Measurements from ENCODE around the gene ARHGEF40.

The ARHGEF40 gene

DNA sequence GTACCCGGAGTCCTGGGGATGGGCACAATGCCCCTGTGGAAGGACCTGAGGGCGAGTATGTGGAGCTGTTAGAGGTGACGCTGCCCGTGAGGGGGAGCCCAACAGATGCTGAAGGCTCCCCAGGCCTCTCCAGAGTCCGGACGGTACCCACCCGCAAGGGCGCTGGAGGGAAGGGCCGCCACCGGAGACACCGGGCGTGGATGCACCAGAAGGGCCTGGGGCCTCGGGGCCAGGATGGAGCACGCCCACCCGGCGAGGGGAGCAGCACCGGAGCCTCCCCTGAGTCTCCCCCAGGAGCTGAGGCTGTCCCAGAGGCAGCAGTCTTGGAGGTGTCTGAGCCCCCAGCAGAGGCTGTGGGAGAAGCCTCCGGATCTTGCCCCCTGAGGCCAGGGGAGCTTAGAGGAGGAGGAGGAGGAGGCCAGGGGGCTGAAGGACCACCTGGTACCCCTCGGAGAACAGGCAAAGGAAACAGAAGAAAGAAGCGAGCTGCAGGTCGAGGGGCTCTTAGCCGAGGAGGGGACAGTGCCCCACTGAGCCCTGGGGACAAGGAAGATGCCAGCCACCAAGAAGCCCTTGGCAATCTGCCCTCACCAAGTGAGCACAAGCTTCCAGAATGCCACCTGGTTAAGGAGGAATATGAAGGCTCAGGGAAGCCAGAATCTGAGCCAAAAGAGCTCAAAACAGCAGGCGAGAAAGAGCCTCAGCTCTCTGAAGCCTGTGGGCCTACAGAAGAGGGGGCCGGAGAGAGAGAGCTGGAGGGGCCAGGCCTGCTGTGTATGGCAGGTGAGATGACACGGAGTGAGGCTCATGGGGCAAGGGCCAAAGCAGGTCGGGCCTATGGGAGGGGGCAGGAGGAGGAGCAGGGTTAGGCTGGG, 4.5 kb downstream of the ARHGEF40 start:
- H3K27ac Mint-ChIP-seq, result peak overlapping the region; percentile 37

GRCh38 chr14:21075719-21076437, 5.8 kb downstream of the ARHGEF40 start:
- Mint-ChIP-seq H3K4me3 (no peak overlapping the region), H3K27me3 (no peaks in the 10 kb centered on the region), H3K9me3 (no peaks in the 10 kb centered on the region), H3K36me3 (ENCODE audit: low read depth) (peaks cover 93% of the 10 kb centered on the region), H3K4me1 (ENCODE audit: low read depth) (peaks cover 58% of the 10 kb centered on the region), H3K27ac (peak overlapping the region; percentile 18)
- intact Hi-C loops (cut with micrococcal nuclease), result no loop called here

More for the DNA sequence above, 4.5 kb downstream of the ARHGEF40 start:
- peaks cover 93% of the 10 kb centered on the region for H3K36me3 Mint-ChIP-seq (ENCODE audit: low read depth)
- peaks cover 63% of the 10 kb centered on the region for H3K4me1 Mint-ChIP-seq (ENCODE audit: low read depth)
- H3K27me3 Mint-ChIP-seq, result no peaks in the 10 kb centered on the region
- intact Hi-C loops (cut with micrococcal nuclease), result no loop called here
- no peaks in the 10 kb centered on the region for H3K9me3 Mint-ChIP-seq
- no peak overlapping the region for H3K4me3 Mint-ChIP-seq

DNA sequence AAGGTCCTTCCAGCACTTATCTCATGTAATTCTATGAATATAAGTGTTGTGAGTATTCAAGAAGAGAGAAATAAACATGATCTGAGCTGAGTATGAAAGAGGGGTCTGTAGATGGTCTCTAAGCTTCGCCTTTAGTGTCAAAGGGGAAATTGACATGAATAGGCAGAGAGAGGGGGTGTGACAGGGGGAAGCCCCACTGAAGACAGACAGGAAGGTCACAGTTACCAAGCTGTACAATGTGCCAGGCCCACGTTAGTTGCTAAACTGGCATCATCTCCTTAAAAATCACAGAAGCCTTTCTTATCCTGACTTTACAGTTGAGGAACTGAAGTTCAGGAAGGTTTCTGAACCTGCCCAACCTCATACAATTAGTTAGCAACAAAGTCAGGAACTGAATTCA, 7.6 kb downstream of the ARHGEF40 start:
- Mint-ChIP-seq H3K9me3 (no peaks in the 10 kb centered on the region), H3K4me3 (no peak overlapping the region), H3K27me3 (no peaks in the 10 kb centered on the region), H3K4me1 (ENCODE audit: low read depth) (peaks cover 48% of the 10 kb centered on the region), H3K27ac (no peak overlapping the region), H3K36me3 (ENCODE audit: low read depth) (peaks cover 100% of the 10 kb centered on the region)
- intact Hi-C loops (cut with micrococcal nuclease), result no loop called here

DNA sequence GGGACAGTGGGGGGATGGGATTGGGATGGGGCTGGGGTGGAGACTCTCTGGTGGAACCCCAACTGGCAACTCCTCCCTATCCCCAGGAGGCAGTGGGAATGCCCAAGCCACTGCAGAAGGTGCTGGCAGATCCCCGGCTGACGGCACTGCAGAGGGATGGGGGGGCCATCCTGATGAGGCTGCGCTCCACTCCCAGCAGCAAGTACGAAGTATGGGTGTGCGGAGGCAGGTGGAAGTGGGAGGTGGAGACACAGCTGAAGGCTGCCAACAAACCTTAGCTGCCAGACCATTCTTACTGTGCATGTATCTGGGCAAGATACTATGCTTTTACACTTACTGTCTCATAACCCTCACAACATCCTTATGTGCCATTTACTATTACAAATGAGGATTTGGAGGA, 8.2 kb downstream of the ARHGEF40 start:
- Mint-ChIP-seq H3K27ac (no peak overlapping the region), H3K4me3 (no peak overlapping the region), H3K4me1 (ENCODE audit: low read depth) (peaks cover 47% of the 10 kb centered on the region), H3K27me3 (no peaks in the 10 kb centered on the region), H3K36me3 (ENCODE audit: low read depth) (peaks cover 100% of the 10 kb centered on the region), H3K9me3 (no peaks in the 10 kb centered on the region)
- intact Hi-C loops (cut with micrococcal nuclease), result no loop called here

DNA sequence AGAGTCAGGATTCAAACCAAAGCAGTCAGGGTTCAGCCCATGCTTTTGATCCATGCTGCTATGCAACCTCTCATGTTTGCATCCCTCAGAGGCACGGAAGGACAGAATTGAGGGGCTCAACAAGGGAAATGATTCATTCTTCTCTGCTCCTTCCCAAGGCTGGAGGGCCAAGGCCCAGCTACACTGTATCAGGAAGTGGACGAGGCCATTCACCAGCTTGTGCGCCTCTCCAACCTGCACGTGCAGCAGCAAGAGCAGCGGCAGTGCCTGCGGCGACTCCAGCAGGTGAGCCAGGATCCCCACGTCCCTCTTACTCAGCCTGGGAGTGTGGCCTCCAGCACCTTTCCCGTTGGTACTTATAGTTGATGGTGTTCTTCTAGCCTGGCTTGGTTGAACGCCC, 8.6 kb downstream of the ARHGEF40 start:
- intact Hi-C loops (cut with micrococcal nuclease), result no loop called here
- Mint-ChIP-seq H3K27ac (no peak overlapping the region), H3K27me3 (no peaks in the 10 kb centered on the region), H3K4me3 (no peak overlapping the region), H3K9me3 (no peaks in the 10 kb centered on the region), H3K36me3 (ENCODE audit: low read depth) (peaks cover 100% of the 10 kb centered on the region), H3K4me1 (ENCODE audit: low read depth) (peaks cover 45% of the 10 kb centered on the region)

DNA sequence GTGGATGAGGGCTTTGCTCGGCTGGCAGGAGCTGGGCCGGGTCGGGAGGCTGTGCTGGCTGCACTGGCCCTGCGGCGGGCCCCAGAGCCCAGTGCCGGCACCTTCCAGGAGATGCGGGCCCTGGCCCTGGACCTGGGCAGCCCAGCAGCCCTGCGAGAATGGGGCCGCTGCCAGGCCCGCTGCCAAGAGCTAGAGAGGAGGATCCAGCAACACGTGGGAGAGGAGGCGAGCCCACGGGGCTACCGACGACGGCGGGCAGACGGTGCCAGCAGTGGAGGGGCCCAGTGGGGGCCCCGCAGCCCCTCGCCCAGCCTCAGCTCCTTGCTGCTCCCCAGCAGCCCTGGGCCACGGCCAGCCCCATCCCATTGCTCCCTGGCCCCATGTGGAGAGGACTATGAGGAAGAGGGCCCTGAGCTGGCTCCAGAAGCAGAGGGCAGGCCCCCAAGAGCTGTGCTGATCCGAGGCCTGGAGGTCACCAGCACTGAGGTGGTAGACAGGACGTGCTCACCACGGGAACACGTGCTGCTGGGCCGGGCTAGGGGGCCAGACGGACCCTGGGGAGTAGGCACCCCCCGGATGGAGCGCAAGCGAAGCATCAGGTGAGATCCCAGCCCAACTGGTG, 11.5 kb downstream of the ARHGEF40 start:
- H3K4me1 Mint-ChIP-seq (ENCODE audit: low read depth), result peaks cover 45% of the 10 kb centered on the region
- H3K27ac Mint-ChIP-seq, result no peak overlapping the region
- H3K4me3 Mint-ChIP-seq, result no peak overlapping the region
- H3K27me3 Mint-ChIP-seq, result no peaks in the 10 kb centered on the region
- peaks cover 100% of the 10 kb centered on the region for H3K36me3 Mint-ChIP-seq (ENCODE audit: low read depth)
- H3K9me3 Mint-ChIP-seq, result no peaks in the 10 kb centered on the region
- intact Hi-C loops (cut with micrococcal nuclease), result no loop called here

DNA sequence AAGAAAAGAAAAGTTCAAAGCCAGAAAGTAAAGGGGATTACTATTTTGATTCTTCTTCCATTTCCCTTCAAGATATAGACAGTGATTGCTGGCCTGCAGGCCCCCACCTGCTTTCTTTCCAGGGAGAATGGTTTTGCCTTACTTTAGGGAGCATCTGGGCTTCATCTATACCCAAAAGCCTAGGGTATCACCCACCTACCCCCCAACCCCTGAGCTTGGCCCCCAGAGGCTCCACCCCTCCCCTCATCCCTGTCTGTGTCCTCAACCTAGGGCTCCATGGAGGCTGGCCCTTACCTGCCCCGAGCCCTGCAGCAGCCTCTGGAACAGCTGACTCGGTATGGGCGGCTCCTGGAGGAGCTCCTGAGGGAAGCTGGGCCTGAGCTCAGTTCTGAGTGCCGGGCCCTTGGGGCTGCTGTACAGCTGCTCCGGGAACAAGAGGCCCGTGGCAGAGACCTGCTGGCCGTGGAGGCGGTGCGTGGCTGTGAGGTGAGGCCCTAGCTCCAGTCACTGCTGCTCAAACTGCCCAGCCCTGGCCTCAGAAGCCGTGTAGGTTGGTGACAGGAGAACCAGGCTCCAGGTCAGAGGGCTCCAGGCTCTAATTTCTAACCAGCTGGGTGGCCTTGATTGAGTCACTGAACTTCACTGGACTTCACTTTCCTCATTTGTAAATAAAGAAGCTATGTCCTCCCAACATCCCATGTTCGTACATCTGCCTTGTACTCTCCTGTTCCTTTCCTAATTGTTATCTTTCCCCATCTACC, 13.6 kb downstream of the ARHGEF40 start:
- peaks cover 54% of the 10 kb centered on the region for H3K4me1 Mint-ChIP-seq (ENCODE audit: low read depth)
- no peak overlapping the region for H3K4me3 Mint-ChIP-seq
- H3K9me3 Mint-ChIP-seq, result no peaks in the 10 kb centered on the region
- no peaks in the 10 kb centered on the region for H3K27me3 Mint-ChIP-seq
- intact Hi-C loops (cut with micrococcal nuclease), result no loop called here
- peaks cover 100% of the 10 kb centered on the region for H3K36me3 Mint-ChIP-seq (ENCODE audit: low read depth)
- no peak overlapping the region for H3K27ac Mint-ChIP-seq

GRCh38 chr14:21084396-21084795, 14.3 kb downstream of the ARHGEF40 start:
- Mint-ChIP-seq H3K4me3 (no peak overlapping the region), H3K36me3 (ENCODE audit: low read depth) (peaks cover 100% of the 10 kb centered on the region), H3K9me3 (no peaks in the 10 kb centered on the region), H3K4me1 (ENCODE audit: low read depth) (peaks cover 57% of the 10 kb centered on the region), H3K27me3 (no peaks in the 10 kb centered on the region), H3K27ac (no peak overlapping the region)
- intact Hi-C loops (cut with micrococcal nuclease), result no loop called here

DNA sequence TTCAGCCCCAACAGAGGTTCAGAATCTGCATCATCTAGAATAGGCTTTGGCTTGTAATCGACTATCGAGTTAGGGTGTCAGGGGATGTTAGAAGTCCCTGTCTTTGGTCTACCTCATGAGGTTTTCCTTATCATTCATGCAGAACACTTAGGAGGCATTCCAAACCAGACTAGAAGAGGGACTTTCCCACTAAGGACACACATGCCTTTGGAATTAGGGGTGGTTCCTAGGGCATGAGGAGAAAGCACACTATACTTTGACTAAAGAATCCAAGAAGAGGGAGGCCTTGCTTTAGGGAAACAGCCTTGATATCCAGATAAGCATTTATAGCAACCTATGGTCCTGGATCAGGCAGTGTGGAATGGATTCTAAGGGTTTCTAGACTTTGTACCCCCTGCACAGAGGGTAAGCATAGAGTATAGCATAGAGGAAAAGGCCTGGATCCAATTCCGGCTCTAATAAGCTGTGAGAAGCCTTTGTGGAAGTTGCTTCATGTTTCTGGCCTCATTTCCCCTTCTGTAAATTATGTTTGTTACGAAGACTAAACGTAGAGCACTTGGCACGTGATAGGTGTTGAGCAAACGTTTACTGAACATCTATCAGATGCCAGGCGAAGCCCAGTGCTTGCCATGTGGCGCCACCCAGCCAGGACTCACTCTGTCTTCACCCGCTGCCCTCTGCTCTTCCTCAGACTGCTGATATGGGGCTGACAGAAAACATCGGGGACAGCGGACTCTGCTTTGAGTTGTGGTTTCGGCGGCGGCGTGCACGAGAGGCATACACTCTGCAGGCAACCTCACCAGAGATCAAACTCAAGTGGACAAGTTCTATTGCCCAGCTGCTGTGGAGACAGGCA, 15.1 kb downstream of the ARHGEF40 start:
- Mint-ChIP-seq H3K4me1 (ENCODE audit: low read depth) (peaks cover 61% of the 10 kb centered on the region), H3K36me3 (ENCODE audit: low read depth) (peaks cover 100% of the 10 kb centered on the region), H3K27me3 (no peaks in the 10 kb centered on the region), H3K9me3 (no peaks in the 10 kb centered on the region), H3K27ac (peak overlapping the region; percentile 55), H3K4me3 (no peak overlapping the region)
- intact Hi-C loops (cut with micrococcal nuclease), result no loop called here

DNA sequence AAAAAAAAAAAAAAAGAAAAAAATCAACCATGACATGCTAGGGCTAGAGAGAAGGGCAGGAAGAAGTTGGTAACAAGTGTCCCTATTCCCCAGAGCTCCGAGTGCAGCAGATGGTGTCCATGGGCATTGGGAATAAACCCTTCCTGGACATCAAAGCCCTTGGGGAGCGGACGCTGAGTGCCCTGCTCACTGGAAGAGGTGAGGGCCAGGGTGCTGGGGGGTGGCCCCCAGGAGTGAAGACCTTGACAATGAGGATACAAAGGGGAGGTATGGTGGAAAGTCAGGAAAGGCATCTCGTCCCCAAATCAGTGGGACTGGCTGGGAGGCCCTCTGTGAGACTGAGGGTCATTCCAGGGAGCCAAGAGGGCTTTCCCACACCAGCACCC, 16.8 kb downstream of the ARHGEF40 start:
- Mint-ChIP-seq H3K9me3 (no peaks in the 10 kb centered on the region), H3K4me1 (ENCODE audit: low read depth) (peaks cover 73% of the 10 kb centered on the region), H3K36me3 (ENCODE audit: low read depth) (peaks cover 100% of the 10 kb centered on the region), H3K27me3 (no peaks in the 10 kb centered on the region), H3K4me3 (no peak overlapping the region), H3K27ac (peak overlapping the region; percentile 8)
- intact Hi-C loops (cut with micrococcal nuclease), result loop anchor here (1.0 kb wide), 1 partner anchor 16 kb away; no protein-coding TSS in a partner anchor

GRCh38 chr14:21087294-21088091, 17.4 kb downstream of the ARHGEF40 start:
- Mint-ChIP-seq H3K27ac (peak overlapping the region; percentile 55), H3K4me1 (ENCODE audit: low read depth) (peaks cover 72% of the 10 kb centered on the region), H3K9me3 (no peaks in the 10 kb centered on the region), H3K27me3 (no peaks in the 10 kb centered on the region), H3K4me3 (no peak overlapping the region), H3K36me3 (ENCODE audit: low read depth) (peaks cover 100% of the 10 kb centered on the region)
- intact Hi-C loops (cut with micrococcal nuclease), result loop anchor here (1.0 kb wide), 1 partner anchor 16 kb away; no protein-coding TSS in a partner anchor

GRCh38 chr14:21088687-21089086, 18.6 kb downstream of the ARHGEF40 start:
- Mint-ChIP-seq H3K36me3 (ENCODE audit: low read depth) (peaks cover 99% of the 10 kb centered on the region), H3K27ac (peak overlapping the region; percentile 24), H3K9me3 (no peaks in the 10 kb centered on the region), H3K4me1 (ENCODE audit: low read depth) (peaks cover 75% of the 10 kb centered on the region), H3K4me3 (no peak overlapping the region), H3K27me3 (no peaks in the 10 kb centered on the region)
- intact Hi-C loops (cut with micrococcal nuclease), result no loop called here

All from dendritic cell treated with granulocyte-macrophage colony-stimulating factor and Interleukin-4, amounts not matched to agents 40 ng/mL and 50 ng/mL, for 4 days (primary cell).